ENCODE data around the gene DNAH6. TPM values are rescaled to one million over a fixed set of nuclear protein-coding genes. Genes with fewer than 3 reads are reported as not detected.

Gene DNAH6
- total RNA-seq, 1 experiment from 2014 or later, result 0.26 TPM

DNA sequence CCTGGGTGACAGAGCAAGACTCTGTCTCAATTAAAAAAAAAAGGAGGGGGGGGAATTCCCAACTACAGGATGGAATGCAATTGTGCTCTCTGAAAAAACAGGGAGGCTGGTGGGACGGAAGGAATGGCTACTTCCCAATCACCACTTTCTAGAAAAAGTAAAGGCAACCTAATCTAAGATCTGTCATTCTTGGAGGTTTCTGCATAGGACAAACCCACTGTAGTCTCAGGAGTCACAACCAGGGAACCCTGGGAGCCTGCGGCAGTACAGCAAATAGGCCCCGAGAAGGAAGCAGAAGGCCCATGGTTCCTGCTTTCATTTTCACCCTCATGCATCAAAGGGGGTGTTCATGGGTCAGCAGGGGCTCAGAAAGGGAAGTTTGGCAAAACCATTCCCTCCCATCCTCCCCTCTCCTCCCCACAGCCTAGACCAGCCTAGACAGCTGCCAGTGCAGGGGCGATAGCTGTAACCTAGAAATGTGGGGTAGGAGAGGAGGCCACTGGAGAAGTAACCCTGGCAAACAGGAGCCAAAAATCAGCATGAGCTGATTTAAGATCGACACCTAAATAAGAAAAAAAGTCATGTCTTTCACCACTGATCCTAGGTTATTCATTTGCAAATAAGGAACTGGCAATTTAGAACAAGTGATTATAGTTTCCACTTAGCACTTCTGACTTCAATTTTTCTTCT, 316.6 kb downstream of the DNAH6 start:
- Histone ChIP-seq H3K9me3 (ENCODE audit: control insufficient read depth, low read depth, low read length) (no peaks in the 10 kb centered on the region), H4K91ac (ENCODE audit: insufficient read length, low read depth, low read length) (no peak overlapping the region), H2BK120ac (ENCODE audit: low read depth, low read length, poor library complexity, severe bottlenecking) (no peak overlapping the region), H3K23me2 (ENCODE audit: insufficient read length, low read depth, low read length, poor library complexity, severe bottlenecking) (no peaks in the 10 kb centered on the region), H3K27me3 (ENCODE audit: insufficient read depth, low read length) (no peaks in the 10 kb centered on the region), H4K5ac (ENCODE audit: insufficient read length, low read depth, low read length) (no peak overlapping the region), H3K14ac (ENCODE audit: insufficient read depth, low read length) (no peak overlapping the region), H3K79me2 (ENCODE audit: insufficient read depth, low read length) (no peaks in the 10 kb centered on the region), H4K20me1 (ENCODE audit: control insufficient read depth, insufficient read depth, insufficient read length) (no peaks in the 10 kb centered on the region), H2AFZ (ENCODE audit: low read length) (no peak overlapping the region), H2BK5ac (ENCODE audit: insufficient read length, low read length) (no peak overlapping the region), H2BK12ac (ENCODE audit: insufficient read length, low read depth, low read length) (no peak overlapping the region), H3K23ac (ENCODE audit: insufficient read length, low read depth, low read length) (no peak overlapping the region), H3K4ac (ENCODE audit: low read depth, low read length) (no peak overlapping the region), H4K8ac (replicated peaks; ENCODE audit: insufficient read length, low read depth, low read length) (no peak overlapping the region), H2BK15ac (ENCODE audit: low read depth, low read length) (no peak overlapping the region), H3K9ac (ENCODE audit: extremely low read depth, insufficient read length, low read length) (no peak overlapping the region), H3K79me1 (ENCODE audit: insufficient read depth, low read depth, low read length, poor library complexity, severe bottlenecking) (no peaks in the 10 kb centered on the region), H2BK20ac (ENCODE audit: low read depth, low read length, poor library complexity, severe bottlenecking) (no peak overlapping the region), H3K4me1 (ENCODE audit: insufficient read depth, low read length) (peaks cover 5% of the 10 kb centered on the region; the same call in 1 of the 2 replicates), H2AK5ac (ENCODE audit: insufficient read length, low read length) (no peak overlapping the region), H3K56ac (ENCODE audit: insufficient read length, low read depth, low read length) (no peak overlapping the region), H3K27ac (ENCODE audit: insufficient read length, low read depth, low read length) (no peak overlapping the region), H3T11ph (ENCODE audit: low read length) (no peak overlapping the region), H3K4me2 (ENCODE audit: insufficient read depth, insufficient read length, low read length) (no peak overlapping the region), H3K18ac (ENCODE audit: insufficient read length, low read depth, low read length) (no peak overlapping the region)
- Mint-ChIP-seq H3K27me3 (ENCODE audit: low read depth) (peaks cover 24% of the 10 kb centered on the region), H3K4me3 (no peak overlapping the region), H3K9me3 (peaks cover 15% of the 10 kb centered on the region in 2 experiments), H3K4me1 (peaks cover 10 to 16% of the 10 kb centered on the region in 2 experiments), H3K36me3 (ENCODE audit: insufficient read depth in 1 of 3, low read depth in 3 of 3) (peaks cover 6 to 15% (median 8%) of the 10 kb centered on the region in 3 experiments), H3K27ac (no peak overlapping the region; a peak in 1 of 7 replicates)
- TF ChIP-seq, protein P1, sequence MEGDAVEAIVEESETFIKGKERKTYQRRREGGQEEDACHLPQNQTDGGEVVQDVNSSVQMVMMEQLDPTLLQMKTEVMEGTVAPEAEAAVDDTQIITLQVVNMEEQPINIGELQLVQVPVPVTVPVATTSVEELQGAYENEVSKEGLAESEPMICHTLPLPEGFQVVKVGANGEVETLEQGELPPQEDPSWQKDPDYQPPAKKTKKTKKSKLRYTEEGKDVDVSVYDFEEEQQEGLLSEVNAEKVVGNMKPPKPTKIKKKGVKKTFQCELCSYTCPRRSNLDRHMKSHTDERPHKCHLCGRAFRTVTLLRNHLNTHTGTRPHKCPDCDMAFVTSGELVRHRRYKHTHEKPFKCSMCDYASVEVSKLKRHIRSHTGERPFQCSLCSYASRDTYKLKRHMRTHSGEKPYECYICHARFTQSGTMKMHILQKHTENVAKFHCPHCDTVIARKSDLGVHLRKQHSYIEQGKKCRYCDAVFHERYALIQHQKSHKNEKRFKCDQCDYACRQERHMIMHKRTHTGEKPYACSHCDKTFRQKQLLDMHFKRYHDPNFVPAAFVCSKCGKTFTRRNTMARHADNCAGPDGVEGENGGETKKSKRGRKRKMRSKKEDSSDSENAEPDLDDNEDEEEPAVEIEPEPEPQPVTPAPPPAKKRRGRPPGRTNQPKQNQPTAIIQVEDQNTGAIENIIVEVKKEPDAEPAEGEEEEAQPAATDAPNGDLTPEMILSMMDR (conservative IDR thresholded peaks at IDR 0.05), result no peak
- no peak for DNase-seq
- no CpG with 5 or more reads among the region's 5 CpGs for WGBS (ENCODE audit: extremely low coverage, insufficient read length, low lambda C conversion rate)
